ENCODE data around the gene PRR14.
A peak's percentile ranks its signal among the peaks of the same experiment; 100 is the strongest.
"Not testable (repeated sequence)": the region's sequence is repeated elsewhere in the genome, so short reads cannot be mapped to it uniquely, and the experiment has no call there.

The PRR14 gene

GRCh38 chr16:30692396-30693064 is 41.8 kb downstream of the PRR14 start:
- no peak overlapping the region for H3K4me3 ChIP-seq (replicated peaks; ENCODE audit: insufficient read depth, low read length)
- peak overlapping the region; percentile 39 for H3K27ac ChIP-seq (replicated peaks)
- TF ChIP-seq CTCF (IDR thresholded peaks at IDR 0.05; ENCODE audit: insufficient read depth, low read length) (no peak), POLR2AphosphoS5 (IDR thresholded peaks at IDR 0.05; ENCODE audit: low read depth) (no peak), REST (IDR thresholded peaks at IDR 0.05; ENCODE audit: insufficient replicate concordance, low read depth) (no peak), SPI1 (IDR thresholded peaks at IDR 0.05; ENCODE audit: borderline replicate concordance, low read depth) (no peak), GABPA (IDR thresholded peaks at IDR 0.05; ENCODE audit: low read depth) (no peak)
- H3K27me3 ChIP-seq (ENCODE audit: insufficient read depth, poor library complexity, severe bottlenecking) = no peaks in the 10 kb centered on the region
- DNase-seq (ENCODE audit: low read depth in 1 of 2, low spot score in 1 of 2) = peak in 1 of 2 experiments; percentile 77

- Histone ChIP-seq H3K4me3 (replicated peaks; ENCODE audit: insufficient read depth, low read length) (no peak overlapping the region), H3K27me3 (ENCODE audit: insufficient read depth, poor library complexity, severe bottlenecking) (no peaks in the 10 kb centered on the region), H3K27ac (replicated peaks) (no peak overlapping the region; the same call in 1 of the 2 replicates)
- no peak for TF ChIP-seq GABPA (IDR thresholded peaks at IDR 0.05; ENCODE audit: low read depth)
- no peak for TF ChIP-seq CTCF (IDR thresholded peaks at IDR 0.05; ENCODE audit: insufficient read depth, low read length)
- no peak for TF ChIP-seq REST (IDR thresholded peaks at IDR 0.05; ENCODE audit: insufficient replicate concordance, low read depth)
- no peak for DNase-seq (ENCODE audit: low read depth in 1 of 2, low spot score in 1 of 2)
These were observed 44.4 kb downstream of the PRR14 start for GRCh38 chr16:30694926-30695693.

- H3K27me3 ChIP-seq (ENCODE audit: insufficient read depth, poor library complexity, severe bottlenecking); H3K27ac ChIP-seq (replicated peaks); H3K4me3 ChIP-seq (replicated peaks; ENCODE audit: insufficient read depth, low read length); DNase-seq (ENCODE audit: low read depth in 1 of 2, low spot score in 1 of 2): not testable (repeated sequence)
These were observed 45.9 kb downstream of the PRR14 start for GRCh38 chr16:30696646-30697045.

- TF ChIP-seq GABPA (IDR thresholded peaks at IDR 0.05; ENCODE audit: low read depth) (no peak), CTCF (IDR thresholded peaks at IDR 0.05; ENCODE audit: insufficient read depth, low read length) (no peak), REST (IDR thresholded peaks at IDR 0.05; ENCODE audit: insufficient replicate concordance, low read depth) (no peak), SPI1 (IDR thresholded peaks at IDR 0.05; ENCODE audit: borderline replicate concordance, low read depth) (no peak), POLR2AphosphoS5 (IDR thresholded peaks at IDR 0.05; ENCODE audit: low read depth) (no peak)
- Histone ChIP-seq H3K27me3 (ENCODE audit: insufficient read depth, poor library complexity, severe bottlenecking) (no peaks in the 10 kb centered on the region), H3K27ac (replicated peaks) (peak overlapping the region; percentile 99), H3K4me3 (replicated peaks; ENCODE audit: insufficient read depth, low read length) (peak overlapping the region; percentile 31)
- DNase-seq (ENCODE audit: low read depth in 1 of 2, low spot score in 1 of 2) = no peak
These were observed 46.7 kb downstream of the PRR14 start for GRCh38 chr16:30697264-30698138.
